AG09309 (cell line): ENCODE data around the gene GRB10.

Experiments
- DNase-seq: peaks from one replicate; pipeline ENCODE4 v3.0.0-alpha.2; 2010; ENCODE audit warnings: low read depth
- H3K4me3 ChIP-seq: 2 replicates; pipeline ENCODE4 v1.5.1; 2011; ENCODE audit warnings: mild to moderate bottlenecking, low read depth, low read length, moderate library complexity; ENCODE audit not compliant: control insufficient read depth
- CTCF ChIP-seq: IDR thresholded peaks from 2 replicates; pipeline ENCODE4 v1.5.1; 2011; ENCODE audit warnings: mild to moderate bottlenecking, low read depth, low read length, inconsistent platforms; ENCODE audit not compliant: insufficient read depth, control insufficient read depth; ENCODE audit errors: missing control alignments

GRB10 gene

GRCh38 chr7:50615519-50616080, 167.1 kb downstream of the GRB10 start:
- no peak overlapping the region for H3K4me3 ChIP-seq
- no peak for DNase-seq
- no peak for TF ChIP-seq CTCF

GRCh38 chr7:50614721-50615518, 167.8 kb downstream of the GRB10 start:
- H3K4me3 ChIP-seq = no peak overlapping the region
- TF ChIP-seq CTCF = no peak
- no peak for DNase-seq

GRCh38 chr7:50613473-50613872, 169.2 kb downstream of the GRB10 start:
- no peak for TF ChIP-seq CTCF
- no peak for DNase-seq
- H3K4me3 ChIP-seq = no peak overlapping the region

GRCh38 chr7:50612704-50613103, 170.0 kb downstream of the GRB10 start:
- H3K4me3 ChIP-seq = no peak overlapping the region
- no peak for DNase-seq
- TF ChIP-seq CTCF = no peak

- no peak overlapping the region for H3K4me3 ChIP-seq
- DNase-seq = peak; percentile 52
- TF ChIP-seq CTCF = no peak
These were observed 172.0 kb downstream of the GRB10 start for GRCh38 chr7:50610521-50611277.

GRCh38 chr7:50608196-50608906, 174.3 kb downstream of the GRB10 start:
- DNase-seq = no peak
- no peak overlapping the region for H3K4me3 ChIP-seq
- TF ChIP-seq CTCF = no peak
